Right lobe of liver (tissue), 6 donors: ENCODE measurements around the gene PRSS56. TPM values are rescaled to one million over a fixed set of nuclear protein-coding genes. Genes with fewer than 3 reads are reported as not detected.

Source experiments
- ATAC-seq, 4 donors: fragments of 200-7000 bp; cut with Tn5 transposase; one replicate each; pipeline ENCODE4 v1.9.1; 2020; ENCODE audit warnings: mild to moderate bottlenecking in 4 of 4, moderate library complexity in 4 of 4
- DNase-seq, 3 donors: peaks; one replicate each; pipeline ENCODE4 v3.0.0-alpha.2; 2020
- H3K27ac ChIP-seq, 3 donors: fragments of 200-600 bp; one replicate each; pipeline ENCODE4 v1.8.0; 2022
- H3K27me3 ChIP-seq, 2 donors: fragments of 200-600 bp; one replicate each; pipeline ENCODE4 v1.8.0; 2022
- H3K36me3 ChIP-seq, 4 donors: fragments of 200-600 bp; sonication (generic) in 1 of 4; one replicate each; pipeline versions ENCODE4 v1.5.1 to v1.8.0; 2017 to 2022; ENCODE audit warnings: control low read depth in 1 of 4
- H3K4me1 ChIP-seq, 4 donors: fragments of 200-600 bp; sonication (generic) in 1 of 4; one replicate each; pipeline versions ENCODE4 v1.5.1 to v1.8.0; 2017 to 2022; ENCODE audit warnings: control low read depth in 1 of 4
- H3K4me3 ChIP-seq, 3 donors: fragments of 200-600 bp; one replicate each; pipeline ENCODE4 v1.8.0; 2022
- H3K9me3 ChIP-seq, 4 donors: fragments of 200-600 bp; sonication (generic) in 1 of 4; one replicate each; pipeline versions ENCODE4 v1.5.1 to v1.8.0; 2017 to 2022; ENCODE audit warnings: control low read depth in 1 of 4
- POLR2A ChIP-seq: fragments of 450-650 bp; IDR thresholded peaks from one replicate; pipeline ENCODE4 v1.6.1; 2017; ENCODE audit warnings: antibody characterized with exemption, mild to moderate bottlenecking
- WGBS: methylation state at CpG from one replicate; pipeline ENCODE4 v1.1.6; 2018; ENCODE audit warnings: low coverage, low lambda C conversion rate; ENCODE audit not compliant: insufficient coverage; ENCODE audit errors: missing lambda C conversion rate; 5-methylcytosine and 5-hydroxymethylcytosine counted together
- intact Hi-C, 2 donors: fragments of 100-400 bp; cut with DNase I; formaldehyde crosslinking; loops; one replicate each; pipeline versions ENCODE4 v1.11.2 to v1.14.1; 2022
- total RNA-seq, 6 experiments: library from RNA; depleted of rRNA in 2 of 6; stranded (reverse); fragments of >200 nt in 2 of 6; fragmentation: NEBNext Ultra II Directional in 3 of 6; extraction: Animal tissue kit (Norgen Biotek cat#: 25700) in 3 of 6; gene quantifications; one replicate each; pipeline versions ENCODE4 v1.1.0 to v1.2.4, GENCODE V29; 2016 to 2023
- TF ChIP-seq, protein P1 (sequence below), 4 donors: fragments of 200-600 bp in 3 of 4; fragments of 450-650 bp in 1 of 4; IDR thresholded peaks; one replicate each; pipeline versions ENCODE4 v1.5.1 to v1.8.0; 2016 to 2022; ENCODE audit warnings: antibody characterized with exemption in 4 of 4, mild to moderate bottlenecking in 2 of 4
- donor health status: DM: no; HTN: yes; CAD: no.
- donor health status: DM: no; HTN: no; CAD: no.
- donor health status: DM: no; HTN: no; CAD: no.
- donor health status: DM: no; HTN: yes; CAD: no.
- donor health status: DM: no; HTN: yes; CAD: no.

Gene PRSS56
- total RNA-seq, 6 experiments from 2014 or later = 0.19 TPM; not detected in 5

DNA sequence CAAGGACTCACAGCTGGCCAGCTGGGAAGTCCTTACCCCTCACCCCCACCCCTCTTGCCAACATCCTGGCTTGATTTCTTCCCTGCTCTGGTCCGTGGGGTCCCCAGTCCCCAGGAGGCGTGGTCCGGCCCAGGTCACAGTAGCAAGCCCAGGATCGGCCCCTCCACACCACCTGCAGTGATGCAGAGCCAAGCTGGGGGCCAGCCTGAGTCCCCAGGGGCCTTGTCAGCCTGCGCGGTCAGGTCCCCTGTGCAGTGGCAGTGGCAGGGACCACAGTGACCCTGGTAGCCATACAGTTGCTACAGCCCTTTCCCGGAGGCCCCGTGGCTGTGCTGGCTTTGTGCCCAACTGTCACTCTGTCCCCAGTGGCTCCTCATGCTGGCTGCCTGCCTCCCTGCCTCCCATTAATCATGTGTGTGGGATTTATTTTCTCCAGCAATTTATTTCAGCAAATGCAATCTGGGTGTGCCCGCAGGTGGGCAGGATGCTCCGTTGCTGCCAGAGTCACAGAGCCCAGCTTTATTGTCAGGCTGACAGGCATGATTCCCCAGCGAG lies 8.8 kb upstream of the PRSS56 start:
- H3K27me3 ChIP-seq = no peaks in the 10 kb centered on the region
- H3K36me3 ChIP-seq = no peaks in the 10 kb centered on the region
- no peaks in the 10 kb centered on the region for H3K4me1 ChIP-seq
- DNase-seq (no peak), ATAC-seq (peak in 2 of 4 donors; percentile 11 to 25)
- H3K27ac ChIP-seq = no peak overlapping the region
- TF ChIP-seq, protein P1, sequence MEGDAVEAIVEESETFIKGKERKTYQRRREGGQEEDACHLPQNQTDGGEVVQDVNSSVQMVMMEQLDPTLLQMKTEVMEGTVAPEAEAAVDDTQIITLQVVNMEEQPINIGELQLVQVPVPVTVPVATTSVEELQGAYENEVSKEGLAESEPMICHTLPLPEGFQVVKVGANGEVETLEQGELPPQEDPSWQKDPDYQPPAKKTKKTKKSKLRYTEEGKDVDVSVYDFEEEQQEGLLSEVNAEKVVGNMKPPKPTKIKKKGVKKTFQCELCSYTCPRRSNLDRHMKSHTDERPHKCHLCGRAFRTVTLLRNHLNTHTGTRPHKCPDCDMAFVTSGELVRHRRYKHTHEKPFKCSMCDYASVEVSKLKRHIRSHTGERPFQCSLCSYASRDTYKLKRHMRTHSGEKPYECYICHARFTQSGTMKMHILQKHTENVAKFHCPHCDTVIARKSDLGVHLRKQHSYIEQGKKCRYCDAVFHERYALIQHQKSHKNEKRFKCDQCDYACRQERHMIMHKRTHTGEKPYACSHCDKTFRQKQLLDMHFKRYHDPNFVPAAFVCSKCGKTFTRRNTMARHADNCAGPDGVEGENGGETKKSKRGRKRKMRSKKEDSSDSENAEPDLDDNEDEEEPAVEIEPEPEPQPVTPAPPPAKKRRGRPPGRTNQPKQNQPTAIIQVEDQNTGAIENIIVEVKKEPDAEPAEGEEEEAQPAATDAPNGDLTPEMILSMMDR (IDR thresholded peaks at IDR 0.05) = no peak
- no peak for TF ChIP-seq POLR2A
- H3K4me3 ChIP-seq = no peak overlapping the region
- 43% methylated on average over 3 of the region's 11 CpGs for WGBS
- no peaks in the 10 kb centered on the region for H3K9me3 ChIP-seq
- intact Hi-C loops = loop anchor here in 1 of 2 donors (10.0 kb wide), 1 partner anchor 57 kb away; the partner anchor contains the start of gene ALPI

DNA sequence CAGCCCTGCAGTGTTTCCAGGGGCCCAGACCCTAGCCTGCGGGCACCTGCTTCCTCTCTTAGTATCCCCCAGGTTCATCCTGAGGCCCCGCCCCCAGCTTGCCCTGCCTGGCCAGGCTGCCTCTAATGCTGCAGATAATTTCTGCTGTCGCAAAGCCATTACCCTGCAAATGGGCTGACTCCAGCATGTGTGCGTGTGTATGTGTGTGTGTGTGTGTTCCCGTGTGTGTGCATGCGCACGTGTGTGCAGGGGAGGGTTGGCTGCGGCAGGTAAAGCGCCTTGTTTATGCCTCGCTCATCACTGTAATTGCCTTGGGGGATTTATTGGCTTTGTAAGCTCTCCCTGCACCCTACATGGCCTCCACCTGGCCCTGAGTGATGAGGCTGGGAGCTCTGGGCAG lies 7.6 kb upstream of the PRSS56 start:
- Histone ChIP-seq H3K27ac (no peak overlapping the region), H3K4me3 (no peak overlapping the region), H3K4me1 (no peaks in the 10 kb centered on the region), H3K36me3 (no peaks in the 10 kb centered on the region), H3K27me3 (no peaks in the 10 kb centered on the region), H3K9me3 (no peaks in the 10 kb centered on the region)
- DNase-seq = no peak
- intact Hi-C loops = loop anchor here in 1 of 2 donors (10.0 kb wide), 1 partner anchor 58 kb away; the partner anchor contains the start of gene ALPI
- 77% methylated on average over 8 of the region's 10 CpGs for whole genome bisulfite sequencing
- ATAC-seq = no peak
- no peak for TF ChIP-seq POLR2A
- TF ChIP-seq, protein P1 (IDR thresholded peaks at IDR 0.05) = no peak

DNA sequence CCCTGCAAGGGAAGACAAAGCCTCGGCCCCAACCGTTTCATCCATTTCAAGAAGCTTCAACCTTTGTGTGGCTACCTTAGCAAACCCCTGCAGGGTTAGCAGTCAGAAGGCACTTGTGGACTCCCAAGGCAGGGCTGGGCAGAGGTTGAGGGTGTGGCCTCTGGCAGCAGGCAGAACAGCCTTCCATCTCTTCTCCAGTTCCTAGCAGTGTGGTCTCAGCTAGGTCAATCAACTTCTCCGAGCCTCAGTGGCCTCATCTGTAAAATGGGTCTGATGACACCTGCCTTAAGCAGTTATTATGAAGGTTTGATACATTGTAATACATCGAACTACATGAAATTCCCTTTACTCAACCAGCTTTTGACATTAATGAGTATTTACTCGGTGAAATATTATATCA lies 6.8 kb upstream of the PRSS56 start:
- DNase-seq = no peak
- H3K27me3 ChIP-seq = no peaks in the 10 kb centered on the region
- TF ChIP-seq, protein P1 (IDR thresholded peaks at IDR 0.05) = no peak
- no peak for TF ChIP-seq POLR2A
- ATAC-seq = no peak
- no peaks in the 10 kb centered on the region for H3K4me1 ChIP-seq
- intact Hi-C loops = loop anchor here in 1 of 2 donors (10.0 kb wide), 1 partner anchor 59 kb away; the partner anchor contains the start of gene ALPI
- H3K4me3 ChIP-seq = no peak overlapping the region
- no peak overlapping the region for H3K27ac ChIP-seq
- WGBS = 66% methylated on average over 5 of the region's 5 CpGs
- no peaks in the 10 kb centered on the region for H3K36me3 ChIP-seq
- H3K9me3 ChIP-seq = no peaks in the 10 kb centered on the region

DNA sequence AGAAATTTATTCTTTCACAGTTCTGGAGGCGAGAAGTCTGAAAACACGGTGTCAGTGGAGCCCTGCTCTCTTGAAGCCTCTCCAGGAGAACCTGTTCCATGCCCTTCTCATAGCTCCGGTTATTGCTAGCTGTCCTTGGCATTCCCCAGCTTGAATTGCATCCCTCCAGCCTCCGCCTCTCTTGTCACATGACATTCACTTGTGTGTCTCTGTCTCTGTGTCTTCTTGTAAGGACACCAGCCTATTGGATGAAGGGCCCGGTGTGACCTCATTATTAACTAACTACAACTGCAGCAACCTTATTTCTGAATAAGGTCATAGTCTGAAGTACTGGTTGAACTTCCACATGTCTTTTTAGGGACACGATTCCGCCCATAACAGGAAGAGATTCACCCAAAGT lies 4.5 kb upstream of the PRSS56 start:
- H3K36me3 ChIP-seq = no peaks in the 10 kb centered on the region
- no peak overlapping the region for H3K27ac ChIP-seq
- no peaks in the 10 kb centered on the region for H3K9me3 ChIP-seq
- H3K4me1 ChIP-seq = no peaks in the 10 kb centered on the region
- no peak overlapping the region for H3K4me3 ChIP-seq
- ATAC-seq (no peak), DNase-seq (no peak)
- TF ChIP-seq, protein P1 (IDR thresholded peaks at IDR 0.05) = no peak
- TF ChIP-seq POLR2A = no peak
- no peaks in the 10 kb centered on the region for H3K27me3 ChIP-seq
- intact Hi-C loops = loop anchor here in 1 of 2 donors (10.0 kb wide), 1 partner anchor 61 kb away; the partner anchor contains the start of gene ALPI
- 87% methylated on average over 3 of the region's 7 CpGs for WGBS
